NCI-H69 (cell line): Measurements from ENCODE around the gene USP11.
"Not testable (repeated sequence)": the region's sequence is repeated elsewhere in the genome, so short reads cannot be mapped to it uniquely, and the experiment has no call there.

Experiments
- DNase-seq: peaks from one replicate; lab custom pipeline; 2025; lab: John Stamatoyannopoulos, UW

The USP11 gene

GRCh38 chrX:47247206-47247998 is 14.6 kb downstream of the USP11 start:
- no peak for DNase-seq

- DNase-seq = no peak
Measured at GRCh38 chrX:47247999-47248320, 15.2 kb downstream of the USP11 start.

- DNase-seq = no peak
Measured at GRCh38 chrX:47248576-47248975, 15.8 kb downstream of the USP11 start.

- DNase-seq = no peak
Measured at GRCh38 chrX:47250017-47250347, 17.2 kb downstream of the USP11 start.

- not testable (repeated sequence) for DNase-seq
Measured at GRCh38 chrX:47257620-47258019, 24.8 kb downstream of the USP11 start.

- DNase-seq = no peak
Measured at GRCh38 chrX:47264483-47265173, 31.8 kb downstream of the USP11 start.

GRCh38 chrX:47266643-47267042 is 33.8 kb downstream of the USP11 start:
- DNase-seq = no peak

GRCh38 chrX:47272013-47272408 is 39.2 kb downstream of the USP11 start:
- no peak for DNase-seq

- no peak for DNase-seq
Measured at GRCh38 chrX:47273011-47273730, 40.4 kb downstream of the USP11 start.

GRCh38 chrX:47278691-47279090 is 45.9 kb downstream of the USP11 start:
- no peak for DNase-seq

- peak; percentile 65 for DNase-seq
Measured at GRCh38 chrX:47283015-47283771, 50.4 kb downstream of the USP11 start.

GRCh38 chrX:47284616-47285015 is 51.8 kb downstream of the USP11 start:
- not testable (repeated sequence) for DNase-seq

- no peak for DNase-seq
Measured at GRCh38 chrX:47285836-47286320, 53.1 kb downstream of the USP11 start.

- no peak for DNase-seq
Measured at GRCh38 chrX:47293106-47293505, 60.3 kb downstream of the USP11 start.

- DNase-seq = no peak
Measured at GRCh38 chrX:47296766-47297365, 64.1 kb downstream of the USP11 start.

GRCh38 chrX:47297874-47298273 is 65.1 kb downstream of the USP11 start:
- DNase-seq = no peak
